GM12801 (cell line): ENCODE measurements around the gene AKNAD1.

Experiments used
- TF ChIP-seq, protein P1 (sequence below): IDR thresholded peaks from one replicate; pipeline ENCODE4 v1.5.1; 2011; ENCODE audit warnings: control low read depth; ENCODE audit not compliant: insufficient read length; ENCODE audit errors: extremely low read depth

Gene AKNAD1

DNA sequence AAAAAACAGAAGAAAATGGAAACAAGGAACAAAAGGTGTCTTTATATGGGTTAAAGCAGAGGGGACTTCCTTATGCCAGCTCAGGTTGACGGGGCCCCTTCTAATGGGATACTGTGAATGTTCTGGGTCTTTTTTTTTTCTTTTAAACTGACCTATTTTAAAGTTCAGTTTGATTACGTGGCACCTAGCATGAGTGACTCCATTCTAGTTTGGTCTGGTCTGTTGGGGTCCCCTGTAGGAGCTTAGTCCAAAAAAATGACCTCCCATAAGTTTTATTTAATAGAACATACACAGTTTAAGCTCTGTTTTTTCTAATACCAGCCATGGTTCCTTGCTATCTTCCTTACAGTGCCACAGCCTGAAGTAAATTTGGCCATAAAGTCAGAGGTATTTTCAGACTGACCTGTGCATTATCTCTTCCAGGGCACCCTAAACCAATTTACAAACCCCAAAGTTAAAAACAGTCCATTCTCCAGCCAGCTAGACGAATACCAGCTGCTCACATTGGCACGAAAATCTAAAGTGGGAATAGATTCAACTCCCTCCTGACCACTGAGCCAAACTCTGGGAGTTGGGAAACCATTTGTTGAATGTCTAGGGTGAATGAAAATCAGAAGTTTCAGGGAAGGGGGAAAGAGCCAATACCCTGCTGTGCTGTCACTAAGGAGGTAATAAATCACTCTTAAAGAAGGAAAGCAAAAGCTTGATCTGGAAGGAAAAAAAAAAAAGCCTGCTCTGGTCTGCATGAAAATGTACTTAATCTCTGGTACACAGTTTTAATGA, 42.4 kb downstream of the AKNAD1 start:
- TF ChIP-seq, protein P1, sequence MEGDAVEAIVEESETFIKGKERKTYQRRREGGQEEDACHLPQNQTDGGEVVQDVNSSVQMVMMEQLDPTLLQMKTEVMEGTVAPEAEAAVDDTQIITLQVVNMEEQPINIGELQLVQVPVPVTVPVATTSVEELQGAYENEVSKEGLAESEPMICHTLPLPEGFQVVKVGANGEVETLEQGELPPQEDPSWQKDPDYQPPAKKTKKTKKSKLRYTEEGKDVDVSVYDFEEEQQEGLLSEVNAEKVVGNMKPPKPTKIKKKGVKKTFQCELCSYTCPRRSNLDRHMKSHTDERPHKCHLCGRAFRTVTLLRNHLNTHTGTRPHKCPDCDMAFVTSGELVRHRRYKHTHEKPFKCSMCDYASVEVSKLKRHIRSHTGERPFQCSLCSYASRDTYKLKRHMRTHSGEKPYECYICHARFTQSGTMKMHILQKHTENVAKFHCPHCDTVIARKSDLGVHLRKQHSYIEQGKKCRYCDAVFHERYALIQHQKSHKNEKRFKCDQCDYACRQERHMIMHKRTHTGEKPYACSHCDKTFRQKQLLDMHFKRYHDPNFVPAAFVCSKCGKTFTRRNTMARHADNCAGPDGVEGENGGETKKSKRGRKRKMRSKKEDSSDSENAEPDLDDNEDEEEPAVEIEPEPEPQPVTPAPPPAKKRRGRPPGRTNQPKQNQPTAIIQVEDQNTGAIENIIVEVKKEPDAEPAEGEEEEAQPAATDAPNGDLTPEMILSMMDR = no peak

DNA sequence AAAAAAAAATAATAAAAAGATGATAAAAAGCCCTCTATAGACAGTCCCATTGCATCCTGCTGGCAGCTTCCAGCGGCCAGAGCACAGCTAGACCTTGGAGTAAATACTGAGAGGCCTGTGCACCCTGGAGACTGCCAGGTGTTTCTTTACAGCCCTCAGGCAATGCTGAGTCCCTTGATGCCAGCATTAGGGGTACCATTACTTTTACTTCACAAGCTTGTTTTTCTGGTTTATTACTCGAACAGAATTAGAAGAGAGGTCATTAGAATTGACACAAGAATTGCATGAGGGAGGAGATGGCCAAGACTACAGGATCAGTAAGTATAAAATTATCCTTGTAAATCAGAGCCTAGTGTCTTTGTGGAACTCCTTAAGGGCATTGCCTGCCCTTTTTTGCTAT, 43.6 kb downstream of the AKNAD1 start:
- TF ChIP-seq, protein P1 = no peak

DNA sequence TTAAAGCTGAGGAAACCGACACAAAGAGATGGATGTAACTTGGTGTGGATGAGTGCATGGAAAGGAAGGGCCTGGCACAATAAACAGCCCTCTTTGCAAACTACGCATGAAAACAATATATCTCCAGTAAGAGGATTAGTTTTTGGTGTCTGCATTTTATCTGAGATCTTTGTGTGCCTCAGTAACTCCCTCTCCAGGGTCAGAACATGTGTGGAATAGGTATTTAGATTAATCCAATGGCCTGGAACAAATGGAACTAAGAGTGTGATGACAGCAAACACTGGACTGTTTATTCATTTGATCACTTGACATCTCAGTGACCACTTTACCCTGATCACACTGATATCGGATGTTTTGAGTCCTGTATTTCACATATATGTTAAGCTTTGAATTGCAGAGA, 45.3 kb downstream of the AKNAD1 start:
- TF ChIP-seq, protein P1 = no peak

DNA sequence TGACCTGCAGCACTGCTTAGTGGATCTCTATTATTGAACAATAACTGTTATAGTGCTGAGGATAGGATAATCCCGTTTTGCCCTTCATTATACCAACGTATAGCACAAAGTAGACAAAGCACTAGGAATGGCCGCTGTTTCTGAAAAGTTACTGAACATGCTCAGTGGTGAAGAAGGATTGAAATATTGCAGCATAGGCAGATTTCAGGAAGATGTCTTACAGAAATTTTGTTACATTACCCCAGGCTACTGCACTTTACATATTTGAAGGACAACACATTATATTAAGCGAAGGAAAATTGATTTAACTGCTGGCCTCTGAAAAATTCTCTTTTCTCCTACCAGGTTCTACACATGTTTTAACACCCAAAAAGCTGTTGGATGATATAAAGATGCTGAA, 48.5 kb downstream of the AKNAD1 start:
- TF ChIP-seq, protein P1 = no peak

DNA sequence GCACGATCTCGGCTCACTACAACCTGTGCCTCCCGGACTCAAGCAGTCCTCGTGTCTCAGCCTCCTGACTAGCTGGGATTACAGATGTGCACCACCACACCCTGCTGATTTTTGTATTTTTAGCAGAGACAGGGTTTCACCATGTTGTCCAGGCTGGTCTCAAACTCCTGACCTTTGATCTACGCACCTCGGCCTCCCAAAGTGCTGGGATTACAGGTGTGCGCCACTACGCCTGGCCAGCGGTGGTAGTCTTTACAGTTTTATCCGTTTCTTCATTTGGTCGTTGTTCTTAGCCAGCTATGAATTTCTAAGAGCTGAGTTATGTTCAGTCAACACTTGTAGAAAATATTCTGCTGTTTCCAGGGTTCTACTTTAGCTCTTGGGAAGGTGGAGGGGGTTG, 53.3 kb downstream of the AKNAD1 start:
- TF ChIP-seq, protein P1 = no peak

DNA sequence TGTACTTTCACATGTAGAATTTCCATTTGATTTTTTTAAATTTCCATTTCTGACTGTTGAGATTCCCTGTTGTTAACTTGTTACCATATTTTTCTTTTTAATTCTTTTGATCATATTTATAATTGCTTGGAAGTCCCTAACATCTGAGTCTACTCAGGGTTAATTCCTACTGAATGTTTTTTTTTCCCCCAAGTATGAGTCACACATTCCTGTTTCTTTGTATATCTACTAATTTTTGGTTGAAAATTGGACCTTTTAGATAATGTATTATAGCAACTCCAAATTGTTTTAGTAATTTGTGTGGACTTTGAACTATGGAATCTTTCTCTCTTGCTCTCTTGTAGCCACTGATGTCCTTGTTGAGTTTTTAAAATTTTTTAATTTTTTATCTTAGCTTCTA, 55.8 kb downstream of the AKNAD1 start:
- TF ChIP-seq, protein P1 = no peak

DNA sequence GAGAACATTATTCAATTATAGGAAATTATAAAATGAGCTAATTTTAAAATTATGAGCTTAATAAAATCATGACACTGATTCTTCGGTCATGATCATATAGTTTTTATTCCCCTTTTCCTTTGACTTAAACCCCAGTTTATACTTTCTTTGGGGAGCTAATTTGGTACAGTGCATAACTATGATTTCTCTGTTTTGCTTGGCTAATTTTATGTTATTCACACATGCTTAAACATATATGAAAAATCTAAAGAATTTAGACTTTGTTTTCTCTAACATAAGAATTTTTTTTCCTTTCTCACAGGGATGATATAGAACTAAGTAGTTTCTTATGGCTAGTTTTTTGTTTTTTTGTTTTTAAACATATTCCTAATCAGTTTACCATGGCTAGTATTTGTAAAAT, 57.9 kb downstream of the AKNAD1 start:
- TF ChIP-seq, protein P1 = no peak
